Ramos (cell line): Measurements from ENCODE around the gene PNPLA1.

Source experiments
- in situ Hi-C: fragments of 300-500 bp; cut with MboI; formaldehyde crosslinking; loops from one replicate; pipeline ENCODE4 v1.14.3; 2022; ENCODE audit warnings: low sequenced_read_pairs; ENCODE audit not compliant: unreplicated experiment

Gene PNPLA1

DNA sequence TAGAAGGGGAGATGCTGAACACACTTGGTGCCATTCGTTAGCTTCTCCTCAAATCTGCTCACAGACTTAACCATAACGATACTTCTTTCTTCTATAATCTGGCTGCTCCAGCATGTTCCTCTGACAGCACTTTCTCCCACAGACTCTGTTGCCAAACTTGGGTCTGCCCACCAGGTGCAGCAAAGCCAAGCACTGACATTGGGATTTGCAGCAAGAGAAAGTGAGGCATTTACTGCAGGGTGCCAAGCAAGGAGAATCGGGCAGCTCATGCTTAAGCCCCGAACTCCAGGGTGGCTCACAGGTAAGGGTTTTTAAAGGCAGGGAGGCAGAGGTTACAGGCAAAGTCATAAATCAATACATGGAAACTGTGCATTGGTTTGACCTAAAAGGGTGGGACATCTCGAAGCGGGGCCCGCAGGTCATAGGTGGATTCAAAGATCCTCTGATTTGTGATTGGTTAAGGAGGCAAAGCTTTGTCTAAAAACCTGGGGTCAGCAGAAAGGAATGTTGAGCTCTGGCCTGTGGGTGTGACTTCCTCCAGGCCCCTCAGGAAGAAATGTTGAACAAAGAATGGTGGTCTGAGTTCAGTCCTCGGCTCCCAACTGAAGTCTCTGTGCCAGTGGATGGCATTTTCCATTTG lies 25.1 kb upstream of the PNPLA1 start:
- in situ Hi-C loops, result no loop called here

DNA sequence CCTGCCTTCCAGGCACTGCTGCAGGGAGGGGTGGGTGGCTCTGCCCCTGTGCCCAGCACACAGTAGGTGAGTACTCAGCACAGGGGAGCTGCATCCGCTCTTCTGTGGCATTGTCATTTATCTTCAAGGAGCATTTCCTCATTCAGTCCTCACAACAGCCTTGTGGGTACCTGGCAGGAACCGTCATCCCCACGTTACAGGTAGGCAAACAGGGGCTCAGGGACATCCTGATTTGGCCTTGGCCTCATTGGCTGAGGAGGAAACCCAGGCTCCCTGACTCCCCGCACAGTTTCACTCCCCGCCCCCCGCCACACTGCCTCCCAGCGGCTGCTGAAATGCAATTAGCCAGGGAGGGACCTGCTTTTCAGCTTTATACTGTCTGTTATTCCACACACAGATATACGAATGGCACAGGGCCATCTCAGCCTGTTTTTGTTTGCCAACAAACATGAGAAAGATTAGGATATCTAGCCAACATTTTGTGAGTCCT lies 24.2 kb upstream of the PNPLA1 start:
- in situ Hi-C loops, result no loop called here

DNA sequence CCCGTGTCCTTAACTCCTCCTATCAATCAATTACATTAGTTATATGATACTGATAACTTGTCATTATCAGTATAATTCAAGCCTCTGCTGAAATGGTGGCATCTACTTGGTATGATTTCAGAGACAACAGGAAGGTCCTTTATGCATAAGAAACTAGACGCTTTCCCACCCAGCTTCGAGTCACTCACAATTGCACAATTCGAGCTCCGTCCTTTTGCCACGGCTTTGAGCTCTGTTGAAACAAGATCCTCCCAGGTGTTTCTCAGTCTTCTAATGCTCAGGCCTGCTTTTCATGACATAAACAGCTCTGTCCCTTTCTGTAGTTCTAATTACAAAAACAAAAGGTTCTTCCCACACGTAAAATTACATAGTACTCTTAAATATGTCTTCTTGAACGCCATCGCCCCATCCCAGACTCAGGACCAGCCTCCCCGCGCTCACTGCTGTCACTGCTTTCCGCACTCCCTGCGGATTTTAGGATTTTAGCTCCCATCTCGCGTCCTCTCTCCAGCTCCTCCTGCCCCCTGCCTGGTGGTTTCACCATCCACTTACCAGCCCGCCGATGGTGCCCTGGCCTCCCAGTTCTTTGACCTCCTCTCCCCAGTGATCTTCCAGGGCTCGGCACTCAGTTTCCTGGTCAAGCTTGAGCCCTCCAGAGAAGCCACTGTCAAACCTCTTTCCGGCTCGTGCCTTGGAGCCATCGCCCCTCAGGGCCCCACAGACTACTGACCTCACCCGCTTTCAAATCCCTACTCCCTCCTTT lies 23.2 kb upstream of the PNPLA1 start:
- in situ Hi-C loops, result no loop called here

DNA sequence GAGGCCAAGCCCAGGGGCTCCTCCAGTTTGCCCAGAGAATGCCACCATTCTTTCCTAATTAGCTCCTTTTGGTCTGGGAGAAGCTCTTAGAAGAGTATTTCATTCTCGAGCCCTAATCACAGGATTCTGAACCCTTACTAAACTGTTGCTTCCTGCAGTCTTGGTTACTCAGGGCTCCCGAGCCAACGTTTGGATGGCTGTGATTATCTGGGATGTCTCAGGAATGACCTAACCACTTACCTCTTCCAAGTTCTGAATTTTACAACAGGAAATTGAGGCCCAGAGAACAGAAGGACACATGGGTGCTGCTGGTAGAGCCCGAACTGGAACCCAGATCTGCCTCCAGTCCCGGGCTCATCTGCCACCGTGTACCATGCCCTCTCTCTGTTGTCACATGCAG lies 22.2 kb upstream of the PNPLA1 start:
- in situ Hi-C loops, result no loop called here

DNA sequence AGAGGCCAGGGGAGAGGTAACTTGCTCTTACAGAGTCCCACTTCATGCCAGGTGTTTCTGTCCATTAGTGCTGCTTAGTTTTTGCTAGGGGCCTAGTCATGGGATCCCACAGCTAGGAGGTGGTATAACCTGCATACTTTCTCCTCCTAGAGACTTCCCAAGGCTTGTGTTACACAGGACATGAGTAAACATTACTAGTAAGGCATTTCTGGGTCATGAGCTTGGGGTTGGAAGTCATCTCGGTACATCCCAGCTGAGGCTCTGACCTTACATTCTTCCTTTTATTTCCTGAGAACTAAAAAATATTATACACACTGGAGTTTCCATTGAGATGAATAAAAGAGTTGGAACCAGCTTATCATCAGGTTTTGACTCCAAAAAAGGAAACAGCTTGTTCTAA lies 20.9 kb upstream of the PNPLA1 start:
- in situ Hi-C loops, result no loop called here

DNA sequence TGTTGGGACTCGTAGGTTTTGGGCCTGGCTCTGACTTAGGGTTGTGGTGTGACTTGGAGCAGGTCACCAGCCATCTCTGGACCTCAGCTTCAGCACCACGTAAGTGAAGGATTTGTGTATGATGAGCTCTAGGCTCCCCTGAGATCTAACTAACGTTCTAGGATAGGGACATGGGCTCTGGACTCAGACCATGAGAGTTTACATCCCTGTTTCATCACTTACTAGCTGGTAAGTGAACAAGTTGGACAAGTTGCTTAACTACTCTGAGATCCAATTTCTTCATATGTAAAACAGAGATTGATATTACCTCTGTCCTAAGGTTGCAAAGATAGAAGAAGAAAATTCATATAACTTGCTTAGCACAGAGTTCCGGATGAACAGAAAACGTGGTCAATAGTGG lies 20.3 kb upstream of the PNPLA1 start:
- in situ Hi-C loops, result no loop called here

DNA sequence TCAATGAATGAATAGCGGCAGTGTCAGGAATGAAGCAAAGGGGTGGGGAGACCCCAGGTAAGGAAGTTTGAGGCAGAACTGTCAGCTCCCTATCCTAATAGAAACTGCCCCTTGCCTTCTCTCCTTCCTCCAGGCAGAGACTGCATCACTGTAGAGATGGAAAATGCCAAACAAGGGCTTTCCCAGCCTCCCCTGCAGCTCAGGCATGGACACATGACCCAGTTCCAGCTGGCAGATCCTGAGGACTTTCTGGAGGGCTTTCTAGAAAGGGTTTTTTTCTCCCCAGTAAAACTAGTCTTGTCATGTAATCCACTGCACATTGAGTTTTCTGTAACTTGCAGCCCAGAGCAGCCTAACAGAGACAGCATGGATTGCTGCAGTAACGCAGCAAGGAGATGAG lies 17.9 kb upstream of the PNPLA1 start:
- in situ Hi-C loops, result no loop called here

DNA sequence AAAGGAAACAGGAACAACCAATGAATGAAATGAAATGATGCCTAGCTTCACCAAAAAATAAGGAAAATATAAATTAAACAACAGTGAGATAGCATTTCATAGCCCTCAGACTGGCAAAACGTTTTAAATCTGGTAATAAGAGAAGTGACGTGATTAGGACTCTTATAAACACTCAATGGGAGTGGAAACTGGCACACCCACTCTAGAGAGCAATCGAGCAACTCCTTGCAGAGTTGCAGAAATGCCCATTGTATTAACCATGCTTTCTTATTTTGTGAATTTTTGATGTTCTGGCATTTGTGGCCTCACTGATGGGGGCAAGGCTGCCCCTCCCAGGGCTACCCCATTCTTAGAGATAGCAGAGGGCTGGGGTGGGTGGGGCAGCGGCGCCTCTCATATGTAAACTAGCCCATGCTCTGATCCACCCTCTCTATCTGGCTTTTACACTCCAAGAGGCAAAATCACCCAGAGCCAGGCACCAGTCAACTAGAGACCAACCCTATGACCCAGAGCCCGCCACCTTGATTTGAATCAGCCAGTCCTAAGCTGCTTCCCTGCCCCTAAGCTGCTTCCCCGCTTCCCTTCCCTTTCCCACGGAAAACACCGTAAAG lies 6.4 kb upstream of the PNPLA1 start:
- in situ Hi-C loops, result no loop called here

DNA sequence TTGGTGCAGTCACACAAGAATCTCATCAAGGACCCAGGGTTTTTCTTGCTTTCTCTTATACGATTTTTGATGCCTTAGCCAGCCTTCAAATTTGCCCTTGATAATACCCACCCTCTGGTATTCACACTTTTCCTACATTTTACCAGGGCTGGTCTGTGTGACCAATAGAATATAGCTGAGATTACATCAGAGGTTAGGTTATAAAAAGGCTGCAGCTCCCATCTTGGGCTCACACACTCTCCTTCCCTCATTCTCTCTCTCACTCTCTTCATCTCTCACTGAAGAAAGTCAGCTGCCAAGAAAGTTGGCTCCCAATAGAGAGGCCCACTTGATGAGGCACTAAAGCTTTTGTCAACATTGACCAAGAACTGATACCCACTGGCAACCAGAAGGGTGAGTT lies 4.1 kb upstream of the PNPLA1 start:
- in situ Hi-C loops, result no loop called here

DNA sequence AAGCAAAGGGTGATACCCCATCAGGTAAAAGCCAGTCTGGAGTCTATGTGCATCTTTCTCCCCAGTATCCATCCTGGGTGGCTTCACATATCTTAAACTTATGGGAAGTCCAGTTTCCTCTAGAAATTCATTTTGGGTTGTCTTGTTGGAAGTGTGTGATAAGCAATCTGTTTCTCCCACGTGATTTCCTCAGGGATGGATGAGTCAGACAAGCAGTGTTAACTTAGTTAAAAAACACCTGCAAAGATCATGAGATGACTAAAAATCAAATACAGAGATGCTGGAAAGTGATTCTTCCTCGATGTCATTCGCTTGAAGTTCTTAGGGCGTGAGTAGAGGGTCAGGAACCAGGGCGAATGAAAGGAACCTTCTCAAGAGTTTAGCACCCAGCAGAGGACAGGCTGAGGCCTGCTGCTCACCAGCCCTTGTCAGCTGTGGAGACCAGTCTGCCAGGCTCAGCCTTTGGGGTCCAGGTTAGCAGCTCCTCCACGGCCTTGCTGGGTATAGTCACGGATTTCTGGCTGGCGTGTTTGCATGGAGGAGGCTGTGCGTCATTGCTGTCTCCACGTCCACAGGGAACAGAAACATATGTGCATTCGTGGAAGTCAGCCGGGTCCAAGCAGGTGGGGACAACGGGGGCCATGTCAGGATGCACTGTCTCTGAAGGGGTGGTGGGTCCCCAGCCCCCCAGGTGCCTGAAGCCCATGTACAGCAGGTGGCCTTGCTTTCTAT lies 2.8 kb upstream of the PNPLA1 start:
- in situ Hi-C loops, result no loop called here

DNA sequence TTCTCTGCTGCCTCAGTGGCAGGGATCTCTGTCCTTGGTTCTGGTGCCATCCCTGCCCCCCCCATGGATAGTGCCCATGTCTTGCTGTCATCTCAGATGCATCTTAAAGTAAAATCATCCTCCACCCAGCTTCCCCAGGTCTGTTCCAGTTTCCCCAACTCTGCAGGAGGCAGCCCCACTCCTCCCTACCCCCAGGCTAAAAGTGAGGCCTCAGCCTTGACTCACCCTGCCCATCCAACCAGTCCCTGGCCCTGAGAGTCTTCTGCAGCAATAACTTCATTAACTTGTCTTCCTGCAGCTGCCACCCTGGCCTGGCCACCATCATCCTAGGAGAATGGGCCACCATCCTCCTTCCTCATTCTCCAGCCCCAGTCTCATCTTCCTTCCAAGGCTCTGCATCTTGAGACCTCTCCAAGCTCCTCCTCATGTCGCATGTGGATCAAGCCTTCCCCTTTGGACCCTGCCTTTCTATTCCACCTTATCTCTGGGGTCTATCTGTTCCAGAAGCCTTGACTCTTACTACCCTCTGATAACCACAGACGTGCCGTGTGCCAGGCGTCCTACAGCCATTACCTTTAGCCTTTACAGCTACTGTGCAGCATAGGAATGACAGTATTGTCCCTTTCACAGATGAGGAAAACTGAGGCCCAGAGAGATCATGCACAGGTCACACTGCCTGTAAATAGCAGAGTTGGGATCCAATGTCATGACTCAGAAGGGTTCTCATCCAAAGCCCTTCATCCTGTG lies 2.0 kb upstream of the PNPLA1 start:
- in situ Hi-C loops, result no loop called here

DNA sequence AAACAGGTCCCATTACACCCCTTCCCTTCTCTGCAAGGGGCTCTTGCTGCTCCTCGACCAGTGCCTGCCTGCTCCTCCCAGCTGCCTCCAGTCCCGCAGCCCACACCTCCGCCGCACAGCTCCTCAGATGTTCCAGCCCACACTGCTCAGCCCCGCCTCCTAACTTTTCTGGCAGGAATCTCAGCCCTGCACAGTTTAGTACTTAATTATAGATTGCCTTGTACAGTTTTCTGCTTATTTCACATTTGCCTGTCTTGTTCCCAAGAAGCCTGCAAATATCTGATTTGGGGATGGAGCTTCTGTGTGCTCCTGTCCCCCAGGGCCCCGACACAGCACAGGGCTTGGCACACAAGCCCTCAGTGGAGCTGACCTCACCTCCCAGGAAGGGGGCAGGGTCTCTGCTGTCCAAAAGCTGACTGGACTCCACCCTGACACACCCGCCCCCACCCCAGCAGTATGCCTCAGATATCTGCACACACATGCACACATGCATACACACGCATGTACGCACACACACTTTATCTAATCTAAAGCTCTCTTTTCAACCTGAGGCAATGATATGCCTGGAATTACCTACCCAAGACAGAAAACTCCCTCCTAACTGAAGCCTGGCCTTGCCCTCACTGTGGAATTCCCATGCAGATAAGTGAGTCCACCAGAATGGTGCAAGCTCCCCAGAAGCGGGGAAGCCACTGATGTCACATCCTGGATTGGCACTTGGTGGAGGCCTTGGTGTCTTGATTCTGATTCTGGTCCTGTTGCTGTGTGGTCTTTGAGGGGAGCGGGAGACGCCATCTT lies 1.2 kb upstream of the PNPLA1 start:
- in situ Hi-C loops, result no loop called here

DNA sequence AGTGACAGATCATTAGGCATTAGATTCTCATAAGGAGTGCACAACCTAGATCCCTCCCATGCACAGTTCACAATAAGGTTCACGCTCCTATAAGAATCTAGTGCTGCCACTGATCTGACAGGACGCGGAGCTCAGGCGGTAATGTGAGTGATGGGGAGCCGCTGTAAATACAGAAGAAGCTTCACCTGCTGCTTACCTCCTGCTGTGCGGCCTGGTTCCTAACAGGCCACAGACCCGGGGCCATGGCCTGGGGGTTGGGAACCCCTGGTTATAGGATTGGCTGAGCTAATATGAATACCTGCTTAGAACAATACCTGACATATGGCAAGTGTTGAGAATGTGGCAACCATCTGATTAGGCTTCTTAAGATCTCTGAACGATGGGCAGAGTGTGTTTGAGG lies 2.4 kb downstream of the PNPLA1 start:
- in situ Hi-C loops, result no loop called here

DNA sequence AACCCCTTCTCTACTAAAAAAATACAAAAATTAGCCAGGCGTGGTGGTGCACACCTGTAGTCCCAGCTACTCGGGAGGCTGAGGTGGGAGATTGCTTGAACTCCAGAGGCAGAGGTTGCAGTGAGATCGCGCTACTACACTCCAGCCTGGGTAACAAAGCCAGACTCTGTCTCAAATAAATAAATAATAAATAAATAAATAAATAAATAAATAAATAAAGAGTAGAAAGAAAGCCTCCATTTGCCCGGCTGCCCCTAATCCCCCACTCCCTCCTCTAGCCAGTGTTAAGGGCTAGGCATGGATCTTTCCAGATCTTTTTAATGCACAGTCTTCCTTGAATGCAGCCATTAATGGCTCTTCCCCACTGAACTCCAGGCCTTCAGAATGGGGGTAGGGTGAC lies 3.2 kb downstream of the PNPLA1 start:
- in situ Hi-C loops, result no loop called here

DNA sequence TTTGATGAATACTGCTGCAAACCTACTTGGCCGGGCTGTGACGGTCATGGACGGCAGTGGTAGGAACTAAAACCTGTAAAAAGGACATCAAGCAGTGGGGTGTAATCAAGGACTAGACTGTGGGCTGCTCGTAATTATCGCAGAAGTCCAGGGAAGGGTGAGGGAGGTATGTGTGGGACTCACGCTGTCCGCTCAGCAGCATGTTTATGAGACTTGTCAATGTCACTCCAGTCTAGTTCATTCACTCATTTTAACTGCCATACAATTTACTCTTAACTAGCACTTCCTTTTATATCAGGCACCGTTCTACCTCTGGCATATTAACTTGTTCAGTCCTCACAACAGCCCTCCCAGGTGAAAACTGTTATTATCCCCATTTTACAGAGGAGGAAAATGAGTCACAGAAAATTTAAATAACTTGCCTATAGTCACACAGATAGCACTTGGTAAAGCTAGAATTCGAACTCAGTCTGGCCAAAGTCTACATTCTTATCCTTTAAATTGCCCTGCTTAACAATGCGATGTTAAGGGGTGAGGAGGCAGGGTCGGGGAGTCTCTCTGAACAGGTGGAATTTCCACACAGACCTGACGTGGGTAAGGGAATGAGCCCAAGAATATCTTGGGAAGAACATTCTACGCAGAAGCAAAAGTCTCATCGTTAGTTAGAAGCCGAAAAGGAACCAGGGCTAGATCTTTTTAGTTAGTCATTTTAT lies 4.1 kb downstream of the PNPLA1 start:
- in situ Hi-C loops, result no loop called here

DNA sequence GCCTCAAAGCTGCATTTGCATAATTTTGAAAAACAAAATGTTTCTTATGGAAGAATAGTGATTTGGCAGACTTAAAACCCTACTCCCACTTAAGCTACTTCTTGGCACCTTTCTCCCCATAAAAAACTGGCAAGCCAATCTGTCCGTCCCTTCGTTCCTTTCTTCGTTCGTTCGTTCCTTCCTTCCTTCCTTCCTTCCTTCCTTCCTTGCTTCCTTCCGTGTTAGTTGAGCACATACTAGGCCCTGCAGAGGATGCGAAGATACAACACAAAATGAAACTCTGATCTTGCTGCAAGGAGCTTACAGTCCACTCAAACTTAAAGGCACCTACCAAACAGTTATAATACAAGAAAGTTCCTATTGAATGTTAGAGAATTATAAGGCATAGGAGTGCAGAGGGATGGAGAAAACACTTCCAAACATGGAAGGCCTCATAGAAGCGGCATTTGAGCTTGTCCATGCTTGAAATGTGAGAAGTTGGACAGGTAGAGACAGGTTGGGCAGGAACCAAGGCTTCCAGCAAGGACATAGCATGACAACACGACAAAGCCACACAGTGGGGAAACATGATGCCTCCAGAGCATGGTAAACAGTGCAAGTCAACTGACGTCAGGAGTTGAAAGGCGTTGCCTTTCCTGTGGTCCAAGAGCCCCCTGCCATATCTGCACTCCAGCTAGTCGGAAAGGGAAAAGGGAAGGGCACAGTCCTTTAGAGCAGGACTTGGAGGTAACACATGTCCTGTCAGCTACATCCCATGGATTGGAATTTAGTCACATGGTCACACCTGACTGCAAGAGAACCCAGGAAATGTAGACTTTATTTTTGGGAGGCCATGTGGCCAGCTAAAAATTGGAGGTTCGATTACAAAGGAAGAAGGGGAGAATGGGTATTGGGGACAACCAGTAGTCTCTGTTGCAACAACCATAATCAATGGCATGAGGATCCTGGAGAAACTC lies 7.0 kb downstream of the PNPLA1 start:
- in situ Hi-C loops, result no loop called here

DNA sequence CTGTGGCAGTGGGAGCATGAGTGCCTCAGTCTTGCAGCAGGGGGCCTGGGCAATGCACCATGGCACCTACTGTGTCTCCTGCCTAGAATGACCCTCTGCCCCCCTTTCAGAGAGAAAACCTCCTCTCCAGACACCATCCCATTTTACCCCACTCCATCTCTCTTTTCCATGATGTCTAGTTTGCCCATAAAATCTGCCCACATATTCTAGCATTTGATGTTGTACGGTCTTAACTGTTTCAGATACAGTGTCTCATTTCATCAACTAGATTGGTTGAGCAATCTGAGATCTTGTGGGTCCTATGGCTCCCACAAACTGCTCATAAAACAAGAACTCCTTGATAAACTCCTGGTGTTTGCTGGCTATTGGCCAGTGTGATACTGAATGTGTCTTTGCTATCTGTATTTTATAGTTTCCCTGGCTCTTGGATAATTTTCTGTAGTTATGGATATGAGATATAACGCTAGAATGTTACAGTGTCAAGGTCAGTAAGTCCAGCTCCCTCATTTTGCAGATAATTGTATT lies 8.1 kb downstream of the PNPLA1 start:
- in situ Hi-C loops, result no loop called here

DNA sequence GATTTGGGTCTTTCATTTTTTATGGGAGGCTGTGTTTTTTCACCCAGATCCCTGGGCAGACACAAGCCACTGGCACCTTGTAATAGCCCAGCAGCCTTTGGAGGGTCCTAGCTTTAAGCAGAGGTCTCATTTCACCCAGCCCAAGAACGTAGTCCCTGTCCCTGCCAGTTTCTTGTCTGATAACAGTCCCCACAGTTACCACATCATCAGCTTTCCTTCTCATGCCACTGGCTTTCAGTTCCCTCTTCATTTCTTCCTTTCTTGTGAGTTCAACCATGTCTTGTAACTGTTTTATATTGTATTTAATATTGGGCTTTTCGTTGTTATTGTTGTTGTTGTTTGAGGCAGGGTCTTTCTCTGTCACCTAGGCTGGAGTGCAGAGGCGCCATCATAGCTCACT lies 10.6 kb downstream of the PNPLA1 start:
- in situ Hi-C loops, result no loop called here
